Stimulated activated effector memory CD8-positive, alpha-beta T cell treated with anti-CD3 and anti-CD28 coated beads, Interleukin-12 subunit alpha, Interleukin-12 subunit beta, amount 100 ng/mL, for 72 hours (primary cell): ENCODE measurements around the gene ZFYVE28.
"Not testable (repeated sequence)": the region's sequence is repeated elsewhere in the genome, so short reads cannot be mapped to it uniquely, and the experiment has no call there.

ENCODE experiments used
- ATAC-seq: fragments of 150-1000 bp; cut with Tn5 transposase; 2 replicates; pipeline ENCODE4 v1.10.0; 2021
- DNase-seq, 2 donors: peaks; one replicate each; pipeline ENCODE4 v3.0.0; 2021 to 2022; ENCODE audit warnings: low spot score in 2 of 2
- H3K27ac Mint-ChIP-seq: one replicate; pipeline ENCODE4 v1.8.0; 2022; ENCODE audit warnings: mild to moderate bottlenecking, mixed read lengths
- H3K36me3 Mint-ChIP-seq: one replicate; pipeline ENCODE4 v1.8.0; 2022; ENCODE audit warnings: mild to moderate bottlenecking, mixed read lengths
- H3K4me1 Mint-ChIP-seq: one replicate; pipeline ENCODE4 v1.8.0; 2022; ENCODE audit warnings: mixed read lengths
- H3K4me3 Mint-ChIP-seq: one replicate; pipeline ENCODE4 v1.8.0; 2022; ENCODE audit warnings: mild to moderate bottlenecking, mixed read lengths
- H3K9me3 Mint-ChIP-seq: one replicate; pipeline ENCODE4 v1.8.0; 2022; ENCODE audit warnings: mixed read lengths

ZFYVE28 gene

GRCh38 chr4:2437475-2438215 lies 19.2 kb upstream of the ZFYVE28 start:
- DNase-seq (no peak), ATAC-seq (no peak)
- H3K36me3 Mint-ChIP-seq = peaks cover 4% of the 10 kb centered on the region
- H3K27ac Mint-ChIP-seq = no peak overlapping the region
- no peaks in the 10 kb centered on the region for H3K9me3 Mint-ChIP-seq
- H3K4me1 Mint-ChIP-seq = peaks cover 8% of the 10 kb centered on the region
- H3K4me3 Mint-ChIP-seq = no peak overlapping the region

- Mint-ChIP-seq H3K27ac (no peak overlapping the region), H3K4me1 (peaks cover 7% of the 10 kb centered on the region), H3K36me3 (peaks cover 4% of the 10 kb centered on the region), H3K9me3 (no peaks in the 10 kb centered on the region), H3K4me3 (no peak overlapping the region)
- no peak for DNase-seq
- ATAC-seq = no peak
Observed at GRCh38 chr4:2436761-2437474, 18.5 kb upstream of the ZFYVE28 start.

- H3K36me3 Mint-ChIP-seq = peaks cover 4% of the 10 kb centered on the region
- H3K4me1 Mint-ChIP-seq = peaks cover under 1% of the 10 kb centered on the region
- no peak overlapping the region for H3K4me3 Mint-ChIP-seq
- H3K9me3 Mint-ChIP-seq = no peaks in the 10 kb centered on the region
- ATAC-seq (no peak), DNase-seq (no peak)
- H3K27ac Mint-ChIP-seq = no peak overlapping the region
Observed at GRCh38 chr4:2436301-2436700, 17.9 kb upstream of the ZFYVE28 start.

GRCh38 chr4:2434420-2434819 lies 16.0 kb upstream of the ZFYVE28 start:
- H3K4me1 Mint-ChIP-seq = no peaks in the 10 kb centered on the region
- no peak overlapping the region for H3K4me3 Mint-ChIP-seq
- no peaks in the 10 kb centered on the region for H3K9me3 Mint-ChIP-seq
- H3K36me3 Mint-ChIP-seq = peaks cover 4% of the 10 kb centered on the region
- no peak for ATAC-seq
- no peak for DNase-seq
- H3K27ac Mint-ChIP-seq = peak overlapping the region; percentile 48

GRCh38 chr4:2433609-2434350 lies 15.3 kb upstream of the ZFYVE28 start:
- peaks cover 4% of the 10 kb centered on the region for H3K36me3 Mint-ChIP-seq
- ATAC-seq (no peak), DNase-seq (no peak)
- H3K4me1 Mint-ChIP-seq = peaks cover 2% of the 10 kb centered on the region
- no peaks in the 10 kb centered on the region for H3K9me3 Mint-ChIP-seq
- no peak overlapping the region for H3K4me3 Mint-ChIP-seq
- H3K27ac Mint-ChIP-seq = peak overlapping the region; percentile 48

- peaks cover 4% of the 10 kb centered on the region for H3K36me3 Mint-ChIP-seq
- peaks cover 7% of the 10 kb centered on the region for H3K4me1 Mint-ChIP-seq
- no peak overlapping the region for H3K27ac Mint-ChIP-seq
- H3K9me3 Mint-ChIP-seq = no peaks in the 10 kb centered on the region
- no peak for ATAC-seq
- H3K4me3 Mint-ChIP-seq = no peak overlapping the region
- DNase-seq = no peak
Observed at GRCh38 chr4:2432991-2433530, 14.6 kb upstream of the ZFYVE28 start.

GRCh38 chr4:2432004-2432403 lies 13.6 kb upstream of the ZFYVE28 start:
- DNase-seq (no peak), ATAC-seq (no peak)
- peaks cover 4% of the 10 kb centered on the region for H3K36me3 Mint-ChIP-seq
- peaks cover 7% of the 10 kb centered on the region for H3K4me1 Mint-ChIP-seq
- H3K27ac Mint-ChIP-seq = no peak overlapping the region
- no peaks in the 10 kb centered on the region for H3K9me3 Mint-ChIP-seq
- H3K4me3 Mint-ChIP-seq = no peak overlapping the region

- not testable (repeated sequence) for DNase-seq, H3K9me3 Mint-ChIP-seq, H3K27ac Mint-ChIP-seq, ATAC-seq, H3K4me1 Mint-ChIP-seq, H3K36me3 Mint-ChIP-seq, H3K4me3 Mint-ChIP-seq
Observed at GRCh38 chr4:2429945-2430757, 11.7 kb upstream of the ZFYVE28 start.

- no peak for ATAC-seq
Observed at GRCh38 chr4:2428496-2429213, 10.2 kb upstream of the ZFYVE28 start.

GRCh38 chr4:2427383-2428334 lies 9.2 kb upstream of the ZFYVE28 start:
- Mint-ChIP-seq H3K36me3 (no peaks in the 10 kb centered on the region), H3K9me3 (no peaks in the 10 kb centered on the region), H3K4me1 (peaks cover 7% of the 10 kb centered on the region), H3K4me3 (no peak overlapping the region), H3K27ac (peak overlapping the region; percentile 46)
- ATAC-seq (no peak), DNase-seq (no peak)

More at GRCh38 chr4:2428496-2429213, 10.2 kb upstream of the ZFYVE28 start:
- Mint-ChIP-seq H3K27ac (peak overlapping the region; percentile 46), H3K4me1 (peaks cover 7% of the 10 kb centered on the region), H3K9me3 (no peaks in the 10 kb centered on the region), H3K36me3 (no peaks in the 10 kb centered on the region), H3K4me3 (no peak overlapping the region)
- no peak for DNase-seq

- Mint-ChIP-seq H3K27ac (no peak overlapping the region), H3K36me3 (no peaks in the 10 kb centered on the region), H3K9me3 (no peaks in the 10 kb centered on the region), H3K4me1 (peaks cover 7% of the 10 kb centered on the region), H3K4me3 (no peak overlapping the region)
- ATAC-seq = no peak
- DNase-seq = no peak
Observed at GRCh38 chr4:2426711-2427275, 8.3 kb upstream of the ZFYVE28 start.

GRCh38 chr4:2426069-2426397 lies 7.6 kb upstream of the ZFYVE28 start:
- no peak overlapping the region for H3K4me3 Mint-ChIP-seq
- H3K27ac Mint-ChIP-seq = no peak overlapping the region
- H3K9me3 Mint-ChIP-seq = no peaks in the 10 kb centered on the region
- no peaks in the 10 kb centered on the region for H3K36me3 Mint-ChIP-seq
- ATAC-seq (no peak), DNase-seq (no peak)
- peaks cover 7% of the 10 kb centered on the region for H3K4me1 Mint-ChIP-seq

- no peak for DNase-seq
- Mint-ChIP-seq H3K36me3 (no peaks in the 10 kb centered on the region), H3K4me1 (peaks cover 7% of the 10 kb centered on the region), H3K9me3 (no peaks in the 10 kb centered on the region), H3K4me3 (no peak overlapping the region), H3K27ac (no peak overlapping the region)
- no peak for ATAC-seq
Observed at GRCh38 chr4:2425386-2426068, 7.1 kb upstream of the ZFYVE28 start.
